Transverse colon (tissue), 4 donors: ENCODE data around the gene CDC14B. TPM values are rescaled to one million over a fixed set of nuclear protein-coding genes. Genes with fewer than 3 reads are reported as not detected.
"Not testable (repeated sequence)": the region's sequence is repeated elsewhere in the genome, so short reads cannot be mapped to it uniquely, and the experiment has no call there.

Source experiments
- DNase-seq: peaks from one replicate; pipeline ENCODE4 v3.0.0-alpha.2; 2019
- H3K27ac ChIP-seq, 4 donors: fragments of 200-600 bp; sonication (generic); 2 replicates each; pipeline ENCODE4 v1.5.1; 2016 to 2018; ENCODE audit warnings: inconsistent platforms in 4 of 4
- H3K27me3 ChIP-seq: fragments of 200-600 bp; sonication (generic); 2 replicates; pipeline ENCODE4 v1.5.1; 2017; ENCODE audit warnings: inconsistent platforms
- H3K36me3 ChIP-seq, 4 donors: fragments of 200-600 bp; sonication (generic); 2 replicates each; pipeline ENCODE4 v1.5.1; 2017 to 2019; ENCODE audit warnings: inconsistent platforms in 4 of 4
- H3K4me1 ChIP-seq, 4 donors: fragments of 200-600 bp; sonication (generic); 2 replicates each; pipeline ENCODE4 v1.5.1; 2017 to 2020; ENCODE audit warnings: inconsistent platforms in 4 of 4
- H3K4me3 ChIP-seq, 4 donors: fragments of 200-600 bp; sonication (generic); 1 replicate in 1 of 4; 2 replicates in 3 of 4; pipeline versions ENCODE4 v1.5.1 to v1.6.1; 2017 to 2019; ENCODE audit warnings: inconsistent platforms in 4 of 4
- H3K9me3 ChIP-seq, 2 donors: fragments of 200-600 bp; sonication (generic); 2 replicates each; pipeline ENCODE4 v1.5.1; 2017 to 2019; ENCODE audit warnings: inconsistent platforms in 2 of 2
- CTCF ChIP-seq, 5 experiments: fragments of 200-600 bp in 3 of 5; fragments of 450-650 bp in 2 of 5; sonication (generic) in 3 of 5; IDR thresholded peaks; 1 replicate in 2 of 5; 2 replicates in 3 of 5; pipeline ENCODE4 v1.5.1; 2016 to 2017; ENCODE audit warnings: antibody characterized with exemption in 5 of 5, inconsistent platforms in 3 of 5, mild to moderate bottlenecking in 2 of 5, moderate library complexity in 1 of 5
- EP300 ChIP-seq: sonication (generic); formaldehyde crosslinking; IDR thresholded peaks from one replicate; pipeline ENCODE4 v1.6.1; 2017; ENCODE audit warnings: antibody characterized with exemption, low read depth
- POLR2A ChIP-seq: fragments of 450-650 bp; IDR thresholded peaks from one replicate; pipeline ENCODE4 v1.6.1; 2016; ENCODE audit warnings: antibody characterized with exemption, mild to moderate bottlenecking, moderate library complexity
- POLR2AphosphoS5 ChIP-seq, 3 donors: sonication (generic); formaldehyde crosslinking; IDR thresholded peaks; one replicate each; pipeline ENCODE4 v1.6.1; 2016; ENCODE audit warnings: antibody characterized with exemption in 3 of 3
- WGBS, 2 donors: methylation state at CpG; one replicate each; pipeline ENCODE4 v1.1.5; 2018; ENCODE audit warnings: low coverage in 1 of 2; 5-methylcytosine and 5-hydroxymethylcytosine counted together
- in situ Hi-C, 4 donors: fragments of 200-750 bp; cut with MboI; loops; one replicate each; pipeline versions ENCODE4 v1.15.0 to v1.15.1; 2017; ENCODE audit warnings: low sequenced_read_pairs in 3 of 4, low pct_ligation_motif_present in 1 of 4, low pct_unique_long_range_greater_than_20kb in 1 of 4
- intact Hi-C: fragments of 100-400 bp; cut with DNase I; formaldehyde crosslinking; loops from one replicate; pipeline ENCODE4 v1.15.1; 2023; ENCODE audit warnings: low total_unique reads
- total RNA-seq, 4 donors: library from RNA; depleted of rRNA; stranded (reverse); fragments of >200 nt; gene quantifications; one replicate each; pipeline ENCODE4 v1.1.0, GENCODE V29; 2016

The CDC14B gene
- total RNA-seq, result 10 to 100 TPM; 18.0 to 22.3 (median 20.9) TPM

GRCh38 chr9:96619491-96620180, at the start of gene CDC14B:
TSS of gene CDC14B (minus strand) at chr9:96619843. CDS start at chr9:96619378, 465 bp downstream.
- Histone ChIP-seq H3K4me1 (peaks cover 0 to 14% (median 9%) of the 10 kb centered on the region in 4 donors), H3K4me3 (peak within 1 kb of the TSS; percentile 71 to 90 (median 84)), H3K9me3 (no peaks in the 10 kb centered on the region), H3K27ac (peak within 1 kb of the TSS; percentile 74 to 81 (median 80)), H3K27me3 (peaks cover 13% of the 10 kb centered on the region), H3K36me3 (no peaks in the 10 kb centered on the region)
- 0 to 3% methylated on average over 1 to 38 of the region's 66 CpGs for WGBS, 2 donors
- intact Hi-C loops (loop anchor here (10.0 kb wide), 1 partner anchor 165 kb away; the partner anchor contains the start of gene HABP4), in situ Hi-C loops (loop anchor here in 1 of 4 donors (10.0 kb wide), 1 partner anchor 175 kb away; no protein-coding TSS in a partner anchor)
- TF ChIP-seq CTCF (IDR thresholded peaks at IDR 0.05), result no peak
- no peak for TF ChIP-seq POLR2AphosphoS5 (IDR thresholded peaks at IDR 0.05)
- no peak for TF ChIP-seq POLR2A
- TF ChIP-seq EP300, result no peak
- peak; percentile 94 for DNase-seq

GRCh38 chr9:96668868-96669534, 49.4 kb upstream of the CDC14B start:
- TF ChIP-seq POLR2A (no peak), EP300 (no peak), CTCF (IDR thresholded peaks at IDR 0.05) (no peak)
- H3K36me3 ChIP-seq, result no peaks in the 10 kb centered on the region
- H3K27me3 ChIP-seq, result no peaks in the 10 kb centered on the region
- no peak overlapping the region for H3K27ac ChIP-seq
- H3K4me3 ChIP-seq, result no peak overlapping the region
- 82 to 89% methylated on average over 10 to 20 of the region's 20 CpGs for WGBS, 2 donors
- in situ Hi-C loops (loop anchor here in 3 of 4 donors (10.0 to 25.0 kb wide), 3 partner anchors 104 to 332 kb away; no protein-coding TSS in a partner anchor), intact Hi-C loops (loop anchor here (10.0 kb wide), 1 partner anchor 344 kb away; no protein-coding TSS in a partner anchor)
- DNase-seq, result no peak
- peaks cover 0 to 3% (median 0%) of the 10 kb centered on the region in 4 donors for H3K4me1 ChIP-seq
- no peaks in the 10 kb centered on the region for H3K9me3 ChIP-seq

- in situ Hi-C loops (loop anchor here in 3 of 4 donors (10.0 to 25.0 kb wide), 3 partner anchors 103 to 330 kb away; no protein-coding TSS in a partner anchor), intact Hi-C loops (loop anchor here (10.0 kb wide), 1 partner anchor 343 kb away; no protein-coding TSS in a partner anchor)
- TF ChIP-seq EP300 (no peak), CTCF (IDR thresholded peaks at IDR 0.05) (no peak), POLR2A (no peak), POLR2AphosphoS5 (IDR thresholded peaks at IDR 0.05) (no peak)
- Histone ChIP-seq H3K27me3 (no peaks in the 10 kb centered on the region), H3K4me1 (peaks cover 0 to 3% (median 0%) of the 10 kb centered on the region in 4 donors), H3K36me3 (no peaks in the 10 kb centered on the region), H3K4me3 (no peak overlapping the region), H3K27ac (no peak overlapping the region), H3K9me3 (no peaks in the 10 kb centered on the region)
- 85% methylated on average over 2 of the region's 2 CpGs; no CpG with 5 or more reads in 1 of the 2 donors for WGBS, 2 donors
- DNase-seq, result no peak
Observed at GRCh38 chr9:96667363-96667728, 47.7 kb upstream of the CDC14B start.

GRCh38 chr9:96666653-96667362, 47.2 kb upstream of the CDC14B start:
- in situ Hi-C loops (loop anchor here in 3 of 4 donors (10.0 to 25.0 kb wide), 3 partner anchors 102 to 330 kb away; no protein-coding TSS in a partner anchor), intact Hi-C loops (loop anchor here (10.0 kb wide), 1 partner anchor 342 kb away; no protein-coding TSS in a partner anchor)
- H3K4me1 ChIP-seq, DNase-seq, H3K4me3 ChIP-seq, H3K36me3 ChIP-seq, H3K27ac ChIP-seq, H3K9me3 ChIP-seq, H3K27me3 ChIP-seq: not testable (repeated sequence)
- WGBS, 2 donors, result 55 to 64% methylated on average over 5 to 15 of the region's 15 CpGs
- peak; percentile 71 to 91 (median 76) for TF ChIP-seq CTCF (IDR thresholded peaks at IDR 0.05)
